ENCODE results near the gene NPAS3. TPM values are rescaled to one million over a fixed set of nuclear protein-coding genes. Genes with fewer than 3 reads are reported as not detected.

NPAS3 gene
- total RNA-seq, 1 experiment from 2014 or later = not detected

DNA sequence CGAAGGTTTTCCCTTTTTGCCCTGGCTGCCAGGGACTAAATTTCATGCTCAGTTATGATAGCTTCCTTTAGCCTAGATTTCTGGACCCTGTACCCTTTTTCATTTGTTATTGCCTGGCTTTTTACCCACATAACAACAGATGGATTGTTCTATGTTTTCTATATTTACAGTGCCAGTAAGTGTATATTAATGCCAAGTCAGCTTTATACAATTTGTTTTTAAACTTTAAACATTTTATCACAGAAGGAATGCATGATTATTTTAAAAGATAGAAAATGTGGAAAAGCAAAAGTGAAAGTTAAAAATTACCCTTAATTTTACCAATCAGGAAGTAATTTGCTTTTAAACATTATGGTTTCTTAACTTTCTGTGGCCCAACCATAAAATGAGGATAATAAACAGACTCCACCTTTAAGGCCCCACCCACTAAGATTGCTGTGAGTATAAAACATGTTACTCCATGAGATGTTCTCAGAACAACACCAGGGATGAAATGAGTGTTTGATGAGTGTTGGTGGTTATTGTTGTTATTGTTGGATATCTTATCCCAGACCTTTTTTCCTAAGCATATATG lies 515.4 kb downstream of the NPAS3 start:
- Histone ChIP-seq H3K36me3 (ENCODE audit: low read depth) (no peaks in the 10 kb centered on the region), H3K27me3 (ENCODE audit: insufficient read depth, low read depth) (no peaks in the 10 kb centered on the region), H2AFZ (no peak overlapping the region), H4K20me1 (ENCODE audit: insufficient read depth) (no peaks in the 10 kb centered on the region), H3K9me2 (ENCODE audit: insufficient read depth) (no peaks in the 10 kb centered on the region), H3K4me3 (no peak overlapping the region), H3K9me3 (ENCODE audit: insufficient read depth, low read depth) (no peaks in the 10 kb centered on the region), H3K79me2 (ENCODE audit: low read depth) (no peaks in the 10 kb centered on the region), H3K4me2 (no peak overlapping the region), H3K4me1 (replicated peaks; ENCODE audit: insufficient read depth) (no peaks in the 10 kb centered on the region), H3K27ac (no peak overlapping the region), H3F3A (ENCODE audit: insufficient read depth, low read depth) (no peaks in the 10 kb centered on the region)
- TF ChIP-seq EZH2 (IDR thresholded peaks at IDR 0.05; ENCODE audit: low read depth) = no peak
- TF ChIP-seq, protein P1, sequence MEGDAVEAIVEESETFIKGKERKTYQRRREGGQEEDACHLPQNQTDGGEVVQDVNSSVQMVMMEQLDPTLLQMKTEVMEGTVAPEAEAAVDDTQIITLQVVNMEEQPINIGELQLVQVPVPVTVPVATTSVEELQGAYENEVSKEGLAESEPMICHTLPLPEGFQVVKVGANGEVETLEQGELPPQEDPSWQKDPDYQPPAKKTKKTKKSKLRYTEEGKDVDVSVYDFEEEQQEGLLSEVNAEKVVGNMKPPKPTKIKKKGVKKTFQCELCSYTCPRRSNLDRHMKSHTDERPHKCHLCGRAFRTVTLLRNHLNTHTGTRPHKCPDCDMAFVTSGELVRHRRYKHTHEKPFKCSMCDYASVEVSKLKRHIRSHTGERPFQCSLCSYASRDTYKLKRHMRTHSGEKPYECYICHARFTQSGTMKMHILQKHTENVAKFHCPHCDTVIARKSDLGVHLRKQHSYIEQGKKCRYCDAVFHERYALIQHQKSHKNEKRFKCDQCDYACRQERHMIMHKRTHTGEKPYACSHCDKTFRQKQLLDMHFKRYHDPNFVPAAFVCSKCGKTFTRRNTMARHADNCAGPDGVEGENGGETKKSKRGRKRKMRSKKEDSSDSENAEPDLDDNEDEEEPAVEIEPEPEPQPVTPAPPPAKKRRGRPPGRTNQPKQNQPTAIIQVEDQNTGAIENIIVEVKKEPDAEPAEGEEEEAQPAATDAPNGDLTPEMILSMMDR (conservative IDR thresholded peaks at IDR 0.05) = no peak
- no peak for DNase-seq
- BruUV-seq (replicated peaks) = no TSS peak
- POLR2A ChIA-PET (ENCODE audit: unreplicated experiment) = no interaction called here
- intact Hi-C loops (cut with micrococcal nuclease; ENCODE audit: unreplicated experiment) = no loop called here
- CTCF ChIA-PET = no interaction called here

- BruUV-seq (replicated peaks) = no TSS peak
- TF ChIP-seq, protein P1 (conservative IDR thresholded peaks at IDR 0.05) = no peak
- no peak for TF ChIP-seq EZH2 (IDR thresholded peaks at IDR 0.05; ENCODE audit: low read depth)
- no peaks in the 10 kb centered on the region for H3K27me3 ChIP-seq (ENCODE audit: insufficient read depth, low read depth)
- DNase-seq = no peak
- intact Hi-C loops (cut with micrococcal nuclease; ENCODE audit: unreplicated experiment) = no loop called here
- no peaks in the 10 kb centered on the region for H3K4me1 ChIP-seq (replicated peaks; ENCODE audit: insufficient read depth)
- no peaks in the 10 kb centered on the region for H3K36me3 ChIP-seq (ENCODE audit: low read depth)
- H4K20me1 ChIP-seq (ENCODE audit: insufficient read depth) = no peaks in the 10 kb centered on the region
- H3K79me2 ChIP-seq (ENCODE audit: low read depth) = no peaks in the 10 kb centered on the region
- H3F3A ChIP-seq (ENCODE audit: insufficient read depth, low read depth) = no peaks in the 10 kb centered on the region
- CTCF ChIA-PET = no interaction called here
- H3K9me2 ChIP-seq (ENCODE audit: insufficient read depth) = no peaks in the 10 kb centered on the region
- H2AFZ ChIP-seq = no peak overlapping the region
- no peak overlapping the region for H3K27ac ChIP-seq
- no peak overlapping the region for H3K4me2 ChIP-seq
- H3K4me3 ChIP-seq = no peak overlapping the region
- H3K9me3 ChIP-seq (ENCODE audit: insufficient read depth, low read depth) = no peaks in the 10 kb centered on the region
- POLR2A ChIA-PET (ENCODE audit: unreplicated experiment) = no interaction called here
These were observed 516.0 kb downstream of the NPAS3 start for GRCh38 chr14:33454707-33455106.

- BruUV-seq (replicated peaks) = no TSS peak
- Histone ChIP-seq H4K20me1 (ENCODE audit: insufficient read depth) (no peaks in the 10 kb centered on the region), H3K4me2 (no peak overlapping the region), H2AFZ (no peak overlapping the region), H3K27me3 (ENCODE audit: insufficient read depth, low read depth) (no peaks in the 10 kb centered on the region), H3K36me3 (ENCODE audit: low read depth) (no peaks in the 10 kb centered on the region), H3F3A (ENCODE audit: insufficient read depth, low read depth) (no peaks in the 10 kb centered on the region), H3K27ac (no peak overlapping the region), H3K9me2 (ENCODE audit: insufficient read depth) (no peaks in the 10 kb centered on the region), H3K4me3 (no peak overlapping the region), H3K9me3 (ENCODE audit: insufficient read depth, low read depth) (no peaks in the 10 kb centered on the region), H3K79me2 (ENCODE audit: low read depth) (no peaks in the 10 kb centered on the region), H3K4me1 (replicated peaks; ENCODE audit: insufficient read depth) (no peaks in the 10 kb centered on the region)
- POLR2A ChIA-PET (ENCODE audit: unreplicated experiment) = no interaction called here
- DNase-seq = no peak
- TF ChIP-seq, protein P1 (conservative IDR thresholded peaks at IDR 0.05) = no peak
- TF ChIP-seq EZH2 (IDR thresholded peaks at IDR 0.05; ENCODE audit: low read depth) = no peak
- intact Hi-C loops (cut with micrococcal nuclease; ENCODE audit: unreplicated experiment) = no loop called here
- CTCF ChIA-PET = no interaction called here
These were observed 517.1 kb downstream of the NPAS3 start for GRCh38 chr14:33455654-33456345.
